OCI-M2 (cell line): ENCODE results near the gene LARGE2.

Source experiments
- DNase-seq: peaks from one replicate; lab custom pipeline; 2025; ENCODE audit not compliant: unreplicated experiment; lab: John Stamatoyannopoulos, UW

Gene LARGE2

DNA sequence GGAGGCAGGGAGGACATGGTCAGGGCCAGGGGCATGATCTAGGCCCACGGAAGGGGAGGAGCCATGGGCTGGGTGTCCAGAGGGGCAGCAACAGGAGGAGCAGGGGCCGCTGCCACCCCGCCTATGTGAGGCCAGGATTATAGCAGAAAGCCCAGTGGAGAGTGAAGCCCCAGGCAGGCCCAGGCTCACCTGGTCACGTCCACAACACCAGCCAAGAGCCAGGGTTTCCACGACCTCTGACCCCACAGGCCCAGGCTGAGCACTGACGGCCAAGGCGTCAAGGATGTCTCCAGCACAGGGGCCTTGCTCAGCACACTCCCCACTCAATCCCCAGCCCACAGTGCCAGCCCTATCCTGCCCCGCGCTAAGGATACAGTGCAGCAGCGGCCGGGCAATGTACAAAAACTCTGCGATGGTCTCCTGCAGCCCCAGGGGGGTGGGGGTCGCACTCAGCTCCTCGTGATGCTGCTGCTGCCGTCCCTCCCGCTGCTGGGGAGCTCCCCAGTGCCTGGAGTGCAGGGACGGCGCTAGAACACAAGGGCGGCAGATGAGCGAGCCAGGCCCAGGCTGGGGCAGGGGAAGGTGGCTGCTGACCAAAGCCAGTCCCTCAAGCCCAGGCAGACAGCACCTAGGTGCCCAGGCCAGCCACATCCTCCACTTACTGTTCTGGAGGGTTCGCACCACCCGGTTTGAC lies 8.4 kb upstream of the LARGE2 start:
- no peak for DNase-seq

DNA sequence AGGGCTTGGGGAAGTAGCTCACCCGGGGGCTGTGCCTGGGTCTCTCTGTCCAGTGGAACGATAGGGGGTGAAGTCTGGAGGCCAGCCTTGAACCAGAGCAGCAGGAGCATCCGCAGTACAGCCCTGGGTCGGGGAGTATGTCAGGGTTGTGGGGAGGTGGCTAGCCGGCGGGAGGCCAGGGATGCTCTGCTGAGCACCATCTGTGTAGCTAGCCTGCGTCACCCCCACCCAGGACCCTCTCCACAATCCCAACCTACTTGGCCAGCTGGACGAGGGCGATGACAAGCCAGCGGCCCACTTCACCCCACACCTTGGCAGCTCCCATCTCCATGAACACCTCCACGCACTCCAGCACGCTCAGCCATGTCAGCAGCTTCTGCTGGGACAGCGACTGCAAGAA lies 7.0 kb upstream of the LARGE2 start:
- no peak for DNase-seq

DNA sequence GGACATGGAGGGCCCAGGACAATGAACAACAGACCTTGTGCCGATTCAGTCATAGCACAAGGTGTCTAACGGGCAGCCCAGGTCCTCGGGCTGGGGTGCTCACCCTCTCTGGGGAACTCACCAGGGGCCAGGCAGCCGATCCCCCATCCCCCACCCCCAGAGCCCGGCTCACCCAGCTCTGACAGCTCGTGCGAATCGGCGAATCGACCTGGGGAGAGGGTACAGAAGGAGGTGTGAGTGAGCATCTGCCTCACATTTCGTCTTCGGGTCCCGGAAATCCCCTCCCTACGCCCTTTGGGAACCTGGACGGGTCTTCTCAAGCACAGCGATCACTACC lies 5.2 kb upstream of the LARGE2 start:
- DNase-seq = no peak

DNA sequence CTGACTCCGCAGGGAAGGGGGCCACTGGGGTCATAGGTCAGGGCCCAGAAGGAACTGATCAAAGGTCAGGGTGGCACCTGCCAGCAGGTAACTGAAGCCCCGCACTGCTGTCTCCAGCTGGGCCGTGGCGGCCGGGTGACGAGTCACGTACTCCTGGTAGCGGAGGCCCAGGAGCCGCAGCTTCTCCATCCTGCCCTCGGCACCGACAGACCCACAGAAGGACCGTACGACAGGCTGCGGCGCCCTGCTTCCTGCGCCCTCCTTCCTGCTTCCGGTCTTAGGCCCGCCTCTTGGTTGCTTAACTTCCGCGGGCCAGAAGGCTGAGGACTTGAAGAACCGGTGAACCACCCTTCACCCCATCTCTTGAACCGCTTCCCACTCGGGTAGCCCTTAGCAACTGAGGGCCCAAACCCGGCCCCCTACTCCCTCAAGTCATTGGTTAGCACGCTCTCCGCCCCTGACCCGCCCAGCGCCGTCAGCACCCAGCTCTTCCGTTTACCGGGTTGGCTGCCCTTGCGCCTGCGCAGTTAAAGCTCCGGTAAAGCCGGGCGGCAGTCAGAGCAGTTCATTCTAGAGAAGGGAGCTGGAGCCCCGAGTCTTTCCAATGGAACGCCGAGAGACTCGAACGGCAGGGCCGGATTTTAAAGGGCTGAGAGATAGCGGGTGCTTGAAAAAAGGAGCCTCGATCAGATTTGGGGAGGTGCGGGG lies 4.7 kb upstream of the LARGE2 start, which contains the start of gene PEX16:
Gene PEX16 (minus strand): TSS at position 255 of the 708 bp plus-strand sequence. CDS start 66 bp downstream, at position 189.
- peak; percentile 79 for DNase-seq

DNA sequence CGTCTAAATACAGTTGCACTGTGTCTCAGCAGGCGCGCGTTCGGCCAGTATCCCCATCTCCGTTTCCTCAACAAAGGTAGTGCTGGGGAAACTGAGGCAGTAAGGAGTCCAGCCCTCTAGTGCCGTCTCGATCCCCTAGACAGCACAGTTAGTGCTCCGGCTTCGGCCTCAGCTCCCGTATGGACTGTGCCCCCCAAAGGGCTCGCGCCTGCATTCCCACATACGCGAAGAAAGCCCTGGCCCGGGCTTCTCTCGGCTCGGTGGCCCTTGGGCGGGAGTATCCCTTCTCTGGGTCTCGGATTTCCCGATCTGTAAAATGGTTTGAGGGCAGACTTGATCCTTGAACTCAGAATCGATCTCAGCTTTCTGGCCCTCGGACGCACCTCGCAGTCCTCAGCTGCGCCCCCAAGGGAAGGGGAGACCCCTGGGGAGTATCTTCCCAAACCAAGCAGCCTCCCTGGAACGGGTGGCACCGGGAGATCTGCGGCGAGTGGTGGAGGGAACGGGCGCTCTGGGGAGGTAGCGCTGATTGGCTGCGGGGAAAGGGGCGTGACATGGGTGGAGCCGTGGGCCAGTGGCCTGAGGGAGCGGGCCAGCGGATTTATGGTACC lies 4.0 kb upstream of the LARGE2 start:
- peak; percentile 13 for DNase-seq

DNA sequence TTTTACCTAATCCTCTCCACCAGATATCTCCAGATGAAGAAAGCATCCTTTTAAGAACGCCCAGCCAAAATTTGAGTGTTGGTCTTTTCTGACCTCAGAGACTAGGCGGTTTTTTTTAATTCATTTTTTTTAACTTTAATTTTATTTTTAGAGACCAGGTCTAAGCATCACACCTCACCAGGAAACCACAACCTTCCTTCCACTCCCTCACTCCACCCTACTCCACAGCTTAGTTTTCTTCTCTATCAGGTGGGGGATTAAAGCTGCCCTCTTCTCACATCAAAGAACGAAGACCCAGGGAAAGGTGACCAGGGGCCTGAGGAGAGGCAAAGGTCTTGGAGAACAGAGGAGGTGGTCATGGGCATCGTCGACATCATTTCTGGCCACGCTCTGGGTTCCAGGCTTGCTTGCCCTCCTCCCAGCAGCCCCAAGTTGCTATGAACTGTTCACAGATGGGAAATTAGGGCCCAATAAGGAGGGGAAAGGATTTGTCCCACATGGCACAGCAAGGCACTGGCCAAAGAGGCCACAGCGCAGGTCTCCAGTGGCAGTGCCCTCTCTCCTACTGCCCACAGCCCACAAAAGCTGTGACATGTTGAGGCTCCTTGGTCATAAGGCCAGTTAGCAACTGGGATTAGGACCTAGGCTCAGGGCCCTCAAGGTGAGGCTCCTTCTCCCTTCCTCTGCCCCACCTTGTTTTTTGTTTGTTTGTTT lies 3.3 kb upstream of the LARGE2 start:
- DNase-seq = no peak

DNA sequence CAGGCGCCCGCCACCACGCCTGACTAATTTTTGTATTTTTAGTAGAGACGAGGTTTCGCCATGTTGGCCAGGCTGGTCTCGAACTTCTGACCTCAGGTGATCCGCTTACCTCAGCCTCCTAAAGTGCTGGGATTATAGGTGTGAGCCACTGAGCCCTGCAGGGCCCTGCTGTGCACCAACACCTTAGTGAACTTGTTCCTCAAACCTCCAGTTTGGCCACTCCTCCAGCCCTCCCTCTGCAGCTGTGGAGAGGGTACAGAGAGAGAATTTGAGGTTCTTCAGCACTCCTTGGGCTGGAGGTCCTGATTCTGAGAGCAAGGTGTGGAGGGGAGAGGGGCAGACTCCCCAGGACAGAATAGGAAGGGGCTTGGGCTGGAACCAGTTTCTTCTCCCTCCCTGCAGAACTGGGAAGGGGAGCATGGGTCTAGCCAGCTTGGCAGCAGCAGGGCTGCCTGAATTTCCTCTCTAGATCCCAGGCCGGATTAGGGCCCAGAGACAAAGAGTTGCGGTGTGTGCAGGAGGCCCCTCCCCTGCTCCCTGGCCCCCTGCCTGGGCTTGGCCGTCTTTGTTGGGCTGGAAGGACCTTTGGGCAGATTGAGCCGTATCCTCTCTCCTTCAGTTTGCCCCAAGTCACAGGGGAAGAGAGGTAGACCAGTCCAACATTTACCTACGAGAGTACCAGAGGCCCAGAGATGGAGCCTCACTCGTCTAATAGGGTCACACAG lies 2.5 kb upstream of the LARGE2 start:
- no peak for DNase-seq

DNA sequence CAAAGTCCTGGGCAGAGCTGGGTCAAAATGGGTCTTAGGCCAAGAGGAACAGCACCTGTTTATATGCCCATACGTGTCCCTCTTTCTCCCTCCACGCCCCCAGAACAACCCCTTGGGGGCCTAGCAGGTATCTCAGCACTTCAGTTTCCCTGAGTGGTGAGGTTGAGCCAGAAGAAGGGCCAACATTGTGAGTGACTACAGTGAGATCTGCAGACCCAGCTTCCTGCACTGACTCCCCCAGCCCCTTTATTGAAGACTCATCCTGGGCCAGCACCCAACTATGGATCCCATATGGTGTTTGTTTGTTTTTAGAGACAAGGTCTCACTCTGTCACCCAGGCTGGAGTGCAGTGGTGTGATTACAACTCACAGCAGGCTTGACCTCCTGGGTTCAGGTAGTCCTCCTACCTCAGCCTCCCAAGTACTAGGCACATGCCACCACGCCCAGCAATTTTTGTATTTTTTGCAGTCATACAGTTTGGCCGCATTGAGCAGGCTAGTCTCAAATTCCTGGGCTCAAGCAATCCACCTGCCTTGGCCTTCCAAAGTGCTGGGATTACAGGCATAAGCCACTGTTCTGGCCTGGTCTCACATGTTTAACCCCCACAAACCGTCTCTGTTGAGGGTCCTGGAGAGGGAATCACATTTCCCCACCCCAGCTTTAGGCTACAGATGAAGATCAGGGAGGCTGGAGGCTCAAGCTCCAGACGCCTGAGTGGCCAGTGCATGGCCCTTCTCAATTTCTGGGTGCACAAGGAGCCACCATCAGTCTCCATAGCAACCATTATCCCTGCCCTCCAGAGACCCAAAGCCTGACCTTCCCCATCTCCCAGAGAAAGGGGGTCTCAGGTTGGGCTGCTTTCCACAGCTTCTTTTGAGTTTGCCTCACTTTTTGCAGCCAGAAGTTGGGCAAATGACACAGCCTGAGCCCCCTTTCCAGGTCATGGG lies 1.7 kb upstream of the LARGE2 start:
- DNase-seq = no peak

DNA sequence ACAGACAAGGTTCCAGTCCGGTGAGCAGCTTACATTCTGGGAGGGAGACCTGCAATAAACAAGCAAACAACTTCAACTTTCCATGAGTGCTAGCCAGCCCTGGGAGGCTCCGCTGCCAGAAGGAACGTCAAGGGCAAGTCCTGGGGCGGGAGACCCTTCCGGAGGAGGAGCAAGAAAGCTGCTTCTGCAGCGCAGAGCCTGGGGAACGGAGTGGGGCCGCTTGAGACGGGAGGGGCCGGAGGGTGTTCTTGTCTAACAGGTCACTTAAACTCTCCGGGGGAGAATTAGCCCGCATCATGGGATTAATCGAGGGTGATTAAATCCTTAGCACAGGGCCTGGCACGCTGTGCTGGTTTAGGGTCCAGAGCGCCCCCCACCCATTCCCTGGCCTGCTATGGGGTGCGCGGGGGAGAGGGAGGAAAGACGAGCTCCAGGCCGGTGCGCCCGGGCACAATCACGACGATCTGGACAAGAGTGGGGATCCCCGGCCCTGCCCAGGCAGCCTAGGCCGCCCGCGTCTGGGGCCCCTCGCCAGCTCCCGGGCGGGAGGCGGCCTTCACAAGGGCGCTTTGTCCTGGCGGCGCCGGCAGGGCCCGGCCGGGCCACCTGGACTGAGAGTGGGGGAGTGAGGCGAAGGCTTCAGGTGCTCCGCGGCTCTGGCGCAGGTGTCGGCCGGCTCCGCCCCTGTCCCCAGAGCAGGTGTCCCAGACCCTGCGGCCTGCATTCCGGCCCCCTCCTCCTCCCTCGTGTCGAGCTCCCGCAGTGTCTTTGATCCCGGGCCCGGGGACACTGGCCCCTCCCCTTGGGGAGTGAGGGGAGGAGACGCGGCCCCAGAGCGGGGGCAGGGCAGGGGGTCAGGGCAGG lies 663 bp upstream of the LARGE2 start:
- DNase-seq = no peak

DNA sequence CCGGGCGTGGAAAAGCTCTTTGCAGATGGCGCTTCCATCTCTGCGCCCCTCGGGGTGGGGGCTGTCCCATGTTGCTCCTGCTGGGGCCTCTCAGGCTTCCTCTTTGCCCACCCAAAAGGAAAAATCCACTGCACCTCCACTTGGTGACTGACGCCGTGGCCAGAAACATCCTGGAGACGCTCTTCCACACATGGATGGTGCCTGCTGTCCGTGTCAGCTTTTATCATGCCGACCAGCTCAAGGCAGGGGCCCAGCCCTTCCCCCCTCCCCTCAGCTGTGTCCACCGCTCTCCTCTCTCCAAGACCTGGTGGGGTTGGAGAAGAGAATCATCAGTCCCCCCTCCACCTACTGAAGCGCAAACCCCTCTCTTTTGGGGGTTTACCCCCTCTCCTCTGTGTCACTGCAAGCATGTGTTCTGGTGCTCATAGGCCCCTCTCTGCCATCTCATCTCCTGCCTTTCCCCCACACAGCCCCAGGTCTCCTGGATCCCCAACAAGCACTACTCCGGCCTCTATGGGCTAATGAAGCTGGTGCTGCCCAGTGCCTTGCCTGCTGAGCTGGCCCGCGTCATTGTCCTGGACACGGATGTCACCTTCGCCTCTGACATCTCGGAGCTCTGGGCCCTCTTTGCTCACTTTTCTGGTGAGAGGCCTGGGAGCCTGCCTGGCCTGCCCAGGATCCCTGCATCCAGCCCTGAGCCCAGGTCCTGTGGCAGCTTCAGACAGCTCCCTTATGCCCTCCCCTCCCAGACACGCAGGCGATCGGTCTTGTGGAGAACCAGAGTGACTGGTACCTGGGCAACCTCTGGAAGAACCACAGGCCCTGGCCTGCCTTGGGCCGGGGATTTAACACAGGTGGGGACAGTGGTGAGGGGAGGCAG lies 1.8 kb downstream of the LARGE2 start:
- DNase-seq = no peak

DNA sequence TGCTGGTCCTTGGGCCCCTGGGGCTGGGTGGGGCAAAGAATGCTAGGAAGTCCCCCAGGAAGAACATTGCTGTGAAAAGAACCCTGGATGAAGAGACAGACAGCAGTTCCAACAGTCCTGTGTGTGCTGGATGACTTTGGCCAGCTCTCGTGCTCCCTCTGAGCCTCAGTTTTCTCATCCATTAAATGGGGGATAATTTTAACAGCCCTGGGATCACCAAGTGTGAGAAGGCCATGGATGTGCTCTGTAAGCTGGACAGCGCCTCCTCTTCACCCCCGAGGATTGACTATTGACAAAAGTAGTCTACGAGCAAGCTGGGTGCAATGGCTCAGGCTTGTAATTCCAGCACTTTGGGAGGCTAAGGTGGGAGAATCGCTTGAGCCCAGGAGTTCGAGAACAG lies 2.5 kb downstream of the LARGE2 start:
- DNase-seq = no peak

DNA sequence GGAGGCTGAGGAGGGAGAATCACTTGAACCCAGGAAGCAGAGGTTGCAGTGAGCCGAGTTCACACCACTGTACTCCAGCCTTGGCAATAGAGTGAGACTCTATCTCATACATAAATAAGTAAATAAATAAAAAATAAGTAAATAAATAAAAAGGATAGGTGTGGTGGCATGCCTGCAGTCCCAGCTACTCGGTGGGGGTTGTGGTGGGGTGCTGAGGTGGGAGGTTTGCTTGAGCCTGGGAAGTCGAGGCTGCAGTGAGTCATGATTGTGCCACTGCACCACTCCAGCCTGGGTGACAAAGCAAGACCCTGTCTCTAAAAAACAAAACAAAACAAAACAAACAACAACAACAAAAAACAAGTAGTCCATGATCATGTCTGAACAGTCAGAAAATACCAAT lies 3.1 kb downstream of the LARGE2 start:
- DNase-seq = no peak

DNA sequence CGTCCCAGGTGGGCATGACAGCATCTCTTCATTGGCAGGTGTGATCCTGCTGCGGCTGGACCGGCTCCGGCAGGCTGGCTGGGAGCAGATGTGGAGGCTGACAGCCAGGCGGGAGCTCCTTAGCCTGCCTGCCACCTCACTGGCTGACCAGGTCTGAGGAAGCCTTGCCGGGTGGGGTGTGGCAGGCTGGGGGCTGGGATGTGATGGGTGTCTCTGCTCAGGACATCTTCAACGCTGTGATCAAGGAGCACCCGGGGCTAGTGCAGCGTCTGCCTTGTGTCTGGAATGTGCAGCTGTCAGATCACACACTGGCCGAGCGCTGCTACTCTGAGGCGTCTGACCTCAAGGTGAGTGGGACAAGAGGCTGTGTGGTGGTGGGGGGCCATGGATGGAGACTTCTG lies 3.5 kb downstream of the LARGE2 start:
- DNase-seq = no peak

DNA sequence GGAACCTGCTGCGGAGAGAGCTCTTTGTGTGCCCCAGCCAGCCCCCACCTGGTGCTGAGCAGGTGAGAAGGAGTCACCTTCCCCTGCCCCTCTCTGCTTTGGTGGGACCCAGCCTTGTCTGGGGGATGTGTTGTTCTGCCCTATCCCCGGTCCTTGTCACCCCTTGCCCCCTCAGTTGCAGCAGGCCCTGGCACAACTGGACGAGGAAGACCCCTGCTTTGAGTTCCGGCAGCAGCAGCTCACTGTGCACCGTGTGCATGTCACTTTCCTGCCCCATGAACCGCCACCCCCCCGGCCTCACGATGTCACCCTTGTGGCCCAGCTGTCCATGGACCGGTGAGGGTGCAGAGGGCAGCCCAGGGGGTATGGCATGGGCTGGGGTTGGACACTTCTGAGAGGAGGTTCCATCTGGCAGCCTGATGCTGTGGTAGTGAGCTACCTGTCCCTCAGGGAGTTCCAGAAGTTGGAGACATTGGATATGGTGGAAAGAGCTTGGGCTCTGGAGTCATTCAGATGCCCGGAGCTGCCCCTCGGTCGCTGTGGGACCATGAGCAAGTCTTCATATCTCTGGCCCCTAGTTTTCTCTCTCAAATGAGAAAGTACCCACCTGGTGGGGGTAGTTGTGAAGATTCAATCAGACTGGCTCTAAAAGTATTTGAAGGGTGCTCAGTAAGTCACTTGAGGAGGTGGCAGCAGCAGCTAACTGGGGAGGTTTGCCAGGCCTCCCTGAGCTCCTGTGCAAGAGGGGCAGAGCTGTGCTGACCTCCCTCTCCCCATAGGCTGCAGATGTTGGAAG lies 4.3 kb downstream of the LARGE2 start:
- no peak for DNase-seq

DNA sequence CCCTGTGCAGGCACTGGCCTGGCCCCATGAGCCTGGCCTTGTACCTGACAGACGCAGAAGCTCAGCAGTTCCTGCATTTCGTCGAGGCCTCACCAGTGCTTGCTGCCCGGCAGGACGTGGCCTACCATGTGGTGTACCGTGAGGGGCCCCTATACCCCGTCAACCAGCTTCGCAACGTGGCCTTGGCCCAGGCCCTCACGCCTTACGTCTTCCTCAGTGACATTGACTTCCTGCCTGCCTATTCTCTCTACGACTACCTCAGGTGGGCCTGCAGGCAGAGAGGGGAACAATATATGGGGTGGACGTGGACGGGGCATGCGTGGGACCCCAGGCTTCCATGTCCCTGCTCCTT lies 4.9 kb downstream of the LARGE2 start:
- DNase-seq = no peak

DNA sequence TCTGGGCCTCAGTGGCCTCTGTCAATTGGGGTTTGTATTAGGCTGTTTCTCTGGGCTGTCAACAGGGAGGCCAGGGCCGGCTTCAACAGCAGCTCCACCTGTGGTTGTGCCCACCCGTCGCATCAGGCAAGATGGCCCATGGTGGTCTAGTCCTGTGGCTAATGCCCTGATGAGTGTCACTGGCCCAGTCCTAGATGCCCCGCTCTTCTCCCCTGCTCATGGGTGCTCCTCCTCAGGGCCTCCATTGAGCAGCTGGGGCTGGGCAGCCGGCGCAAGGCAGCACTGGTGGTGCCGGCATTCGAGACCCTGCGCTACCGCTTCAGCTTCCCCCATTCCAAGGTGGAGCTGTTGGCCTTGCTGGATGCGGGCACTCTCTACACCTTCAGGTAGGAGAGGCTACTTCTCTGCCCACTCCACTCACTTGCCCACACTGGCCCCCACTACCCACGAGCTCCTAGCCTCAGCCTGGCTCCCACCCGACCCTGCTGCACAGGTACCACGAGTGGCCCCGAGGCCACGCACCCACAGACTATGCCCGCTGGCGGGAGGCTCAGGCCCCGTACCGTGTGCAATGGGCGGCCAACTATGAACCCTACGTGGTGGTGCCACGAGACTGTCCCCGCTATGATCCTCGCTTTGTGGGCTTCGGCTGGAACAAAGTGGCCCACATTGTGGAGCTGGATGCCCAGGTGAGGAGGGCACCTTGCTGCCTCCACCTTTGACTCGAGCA lies 5.4 kb downstream of the LARGE2 start:
- no peak for DNase-seq
